Natural killer cell (primary cell): ENCODE results near the gene EP400. TPM values are rescaled to one million over a fixed set of nuclear protein-coding genes. Genes with fewer than 3 reads are reported as not detected.
A peak's percentile ranks its signal among the peaks of the same experiment; 100 is the strongest.

ENCODE experiments used
- ATAC-seq, 3 donors: fragments of 150-1000 bp in 2 of 3; fragments of 200-7000 bp in 1 of 3; cut with Tn5 transposase; 1 replicate in 1 of 3; 2 replicates in 2 of 3; pipeline ENCODE4 v1.10.0; 2021; ENCODE audit warnings: mild to moderate bottlenecking in 2 of 3, moderate library complexity in 2 of 3
- DNase-seq, 2 donors: peaks; one replicate each; pipeline versions ENCODE4 v3.0.0 to v3.0.0-alpha.2; 2013 to 2021; ENCODE audit warnings: mixed read lengths in 1 of 2
- H3K27ac ChIP-seq: one replicate; pipeline ENCODE4 v1.5.1; 2013; ENCODE audit warnings: mild to moderate bottlenecking, low read length
- H3K27me3 ChIP-seq: one replicate; pipeline ENCODE4 v1.6.1; 2013; ENCODE audit warnings: low read length; ENCODE audit not compliant: control insufficient read depth, insufficient read depth
- H3K36me3 ChIP-seq: one replicate; pipeline ENCODE4 v1.6.1; 2013; ENCODE audit warnings: low read length; ENCODE audit not compliant: control insufficient read depth, insufficient read depth
- H3K4me1 ChIP-seq: one replicate; pipeline ENCODE4 v1.6.1; 2013; ENCODE audit warnings: low read length; ENCODE audit not compliant: control insufficient read depth, insufficient read depth
- H3K4me3 ChIP-seq: one replicate; pipeline ENCODE4 v1.5.1; 2013; ENCODE audit warnings: low read length
- H3K9me3 ChIP-seq: one replicate; pipeline ENCODE4 v1.6.1; 2013; ENCODE audit warnings: low read length; ENCODE audit not compliant: control insufficient read depth, insufficient read depth
- H3K27ac Mint-ChIP-seq, 2 donors: one replicate each; pipeline ENCODE4 v1.8.0; 2022; ENCODE audit warnings: mild to moderate bottlenecking in 2 of 2, mixed read lengths in 2 of 2, moderate library complexity in 1 of 2
- H3K27me3 Mint-ChIP-seq, 2 donors: one replicate each; pipeline ENCODE4 v1.8.0; 2022; ENCODE audit warnings: low read depth in 2 of 2, mixed read lengths in 2 of 2
- H3K36me3 Mint-ChIP-seq: one replicate; pipeline ENCODE4 v1.8.0; 2022; ENCODE audit warnings: mixed read lengths
- H3K4me1 Mint-ChIP-seq, 2 donors: one replicate each; pipeline ENCODE4 v1.8.0; 2022; ENCODE audit warnings: mixed read lengths in 2 of 2
- H3K4me3 Mint-ChIP-seq: one replicate; pipeline ENCODE4 v1.8.0; 2022; ENCODE audit warnings: mild to moderate bottlenecking, moderate library complexity, mixed read lengths
- H3K9me3 Mint-ChIP-seq, 2 donors: one replicate each; pipeline ENCODE4 v1.8.0; 2022; ENCODE audit warnings: mixed read lengths in 2 of 2
- CTCF ChIP-seq: fragments of 200-600 bp; IDR thresholded peaks from one replicate; pipeline ENCODE4 v1.8.0; 2022; ENCODE audit warnings: antibody characterized with exemption
- WGBS: methylation state at CpG from one replicate; pipeline ENCODE4 v1.1.7; 2013; ENCODE audit warnings: missing lambda C conversion rate; ENCODE audit not compliant: insufficient coverage; 5-methylcytosine and 5-hydroxymethylcytosine counted together
- intact Hi-C: fragments of 100-400 bp; cut with micrococcal nuclease; formaldehyde crosslinking; loops from one replicate; pipeline ENCODE4 v1.14.2; 2022
- total RNA-seq, 4 donors: library from RNA; stranded (reverse); fragments of 120-200 nt in 1 of 4; gene quantifications; one replicate each; pipeline versions ENCODE4 v1.2.3 to v1.2.4, GENCODE V29; 2013 to 2022

Gene EP400
- total RNA-seq, 3 donors from 2014 or later (not counting 1 experiment from before 2014, with no cell fraction given), result 62.8 to 81.1 (median 80.1) TPM

- intact Hi-C loops, result no loop called here
- Histone ChIP-seq H3K36me3 (no peaks in the 10 kb centered on the region), H3K4me3 (no peak overlapping the region), H3K4me1 (peaks cover 20% of the 10 kb centered on the region), H3K9me3 (no peaks in the 10 kb centered on the region), H3K27me3 (no peaks in the 10 kb centered on the region), H3K27ac (no peak overlapping the region)
- H3K9me3 Mint-ChIP-seq, result no peaks in the 10 kb centered on the region
- ATAC-seq (peak in 1 of 3 donors; percentile 6), DNase-seq (no peak)
- TF ChIP-seq CTCF, result no peak
- no peak overlapping the region for H3K4me3 Mint-ChIP-seq
- no peaks in the 10 kb centered on the region for H3K36me3 Mint-ChIP-seq
- WGBS, result 91% methylated on average over 25 of the region's 25 CpGs
- peak overlapping the region in 1 of 2 donors; percentile 40 for H3K27ac Mint-ChIP-seq
- H3K4me1 Mint-ChIP-seq, result peaks cover 0 to 34% of the 10 kb centered on the region in 2 donors
- no peaks in the 10 kb centered on the region for H3K27me3 Mint-ChIP-seq
Measured at GRCh38 chr12:131902332-131903241, 47.2 kb upstream of the EP400 start.

GRCh38 chr12:131903270-131904255, 46.2 kb upstream of the EP400 start:
- intact Hi-C loops, result no loop called here
- peaks cover 0 to 28% of the 10 kb centered on the region in 2 donors for H3K4me1 Mint-ChIP-seq
- Histone ChIP-seq H3K4me1 (peaks cover 20% of the 10 kb centered on the region), H3K36me3 (no peaks in the 10 kb centered on the region), H3K4me3 (no peak overlapping the region), H3K27me3 (no peaks in the 10 kb centered on the region), H3K27ac (no peak overlapping the region), H3K9me3 (no peaks in the 10 kb centered on the region)
- no peaks in the 10 kb centered on the region for H3K9me3 Mint-ChIP-seq
- peak overlapping the region in 1 of 2 donors; percentile 63 for H3K27ac Mint-ChIP-seq
- H3K4me3 Mint-ChIP-seq, result no peak overlapping the region
- TF ChIP-seq CTCF, result no peak
- no peaks in the 10 kb centered on the region for H3K36me3 Mint-ChIP-seq
- DNase-seq, result no peak
- H3K27me3 Mint-ChIP-seq, result no peaks in the 10 kb centered on the region
- 95% methylated on average over 12 of the region's 13 CpGs for WGBS
- no peak for ATAC-seq

- Mint-ChIP-seq H3K27me3 (no peaks in the 10 kb centered on the region), H3K4me3 (no peak overlapping the region), H3K9me3 (no peaks in the 10 kb centered on the region), H3K36me3 (no peaks in the 10 kb centered on the region), H3K27ac (no peak overlapping the region), H3K4me1 (peaks cover 0 to 28% of the 10 kb centered on the region in 2 donors)
- Histone ChIP-seq H3K27me3 (no peaks in the 10 kb centered on the region), H3K36me3 (peaks cover 2% of the 10 kb centered on the region), H3K4me3 (no peak overlapping the region), H3K27ac (no peak overlapping the region), H3K9me3 (no peaks in the 10 kb centered on the region), H3K4me1 (peaks cover 20% of the 10 kb centered on the region)
- WGBS, result 95% methylated on average over 5 of the region's 5 CpGs
- ATAC-seq, result no peak
- DNase-seq, result no peak
- no peak for TF ChIP-seq CTCF
- intact Hi-C loops, result no loop called here
Measured at GRCh38 chr12:131904346-131904745, 45.4 kb upstream of the EP400 start.
